Neuronal stem cell (in vitro differentiated cells): ENCODE measurements around the gene ACSM5.
"Not testable (repeated sequence)": the region's sequence is repeated elsewhere in the genome, so short reads cannot be mapped to it uniquely, and the experiment has no call there.

Experiments
- DNase-seq: peaks from one replicate; pipeline ENCODE4 v3.0.0-alpha.2; 2013; ENCODE audit warnings: low spot score
- H2AFZ ChIP-seq: one replicate; pipeline ENCODE4 v1.6.1; 2013; ENCODE audit warnings: mild to moderate bottlenecking, low read length, inconsistent platforms
- H2AK5ac ChIP-seq: 2 replicates; pipeline ENCODE4 v1.6.1; 2013; ENCODE audit warnings: low read depth, mild to moderate bottlenecking, inconsistent platforms, low read length, moderate library complexity, mixed read lengths
- H2BK120ac ChIP-seq: 2 replicates; pipeline ENCODE4 v1.6.1; 2013; ENCODE audit warnings: low read depth, mild to moderate bottlenecking, inconsistent platforms, low read length, moderate library complexity, mixed read lengths
- H2BK12ac ChIP-seq: one replicate; pipeline ENCODE4 v1.6.1; 2013; ENCODE audit warnings: low read length, inconsistent platforms
- H2BK15ac ChIP-seq: 2 replicates; pipeline ENCODE4 v1.6.1; 2013; ENCODE audit warnings: mild to moderate bottlenecking, low read length, inconsistent platforms, mixed read lengths
- H2BK5ac ChIP-seq: one replicate; pipeline ENCODE4 v1.6.1; 2013; ENCODE audit warnings: inconsistent platforms, mild to moderate bottlenecking, low read length, moderate library complexity
- H3K14ac ChIP-seq: one replicate; pipeline ENCODE4 v1.6.1; 2013; ENCODE audit warnings: low read length, inconsistent platforms
- H3K18ac ChIP-seq: 2 replicates; pipeline ENCODE4 v1.6.1; 2013; ENCODE audit warnings: low read length, inconsistent platforms
- H3K23ac ChIP-seq: 2 replicates; pipeline ENCODE4 v1.6.1; 2013; ENCODE audit warnings: low read depth, mild to moderate bottlenecking, mixed read lengths, low read length, inconsistent platforms; ENCODE audit not compliant: poor library complexity
- H3K27ac ChIP-seq: replicated peaks from 3 replicates; pipeline ENCODE4 v1.5.1; 2013; ENCODE audit warnings: low read length, inconsistent platforms
- H3K27me3 ChIP-seq, 3 experiments: 2 replicates each; pipeline ENCODE4 v1.6.1; 2013; ENCODE audit warnings: low read length in 3 of 3, mild to moderate bottlenecking in 2 of 3, inconsistent platforms in 1 of 3, low read depth in 1 of 3, mixed read lengths in 1 of 3, moderate library complexity in 1 of 3; ENCODE audit not compliant: control insufficient read depth in 3 of 3, insufficient read depth in 3 of 3
- H3K36me3 ChIP-seq, 2 donors: replicated peaks in 1 of 2; 2 replicates each; pipeline ENCODE4 v1.6.1; 2013; ENCODE audit warnings: low read length in 2 of 2; ENCODE audit not compliant: control insufficient read depth in 2 of 2, insufficient read depth in 2 of 2
- H3K4ac ChIP-seq: 2 replicates; pipeline ENCODE4 v1.6.1; 2013; ENCODE audit warnings: inconsistent platforms, mild to moderate bottlenecking, low read length, moderate library complexity
- H3K4me1 ChIP-seq, 2 donors: 1 replicate in 1 of 2; 2 replicates in 1 of 2; pipeline ENCODE4 v1.6.1; 2013; ENCODE audit warnings: low read length in 2 of 2, low read depth in 1 of 2; ENCODE audit not compliant: control insufficient read depth in 2 of 2, insufficient read depth in 1 of 2
- H3K4me2 ChIP-seq: one replicate; pipeline ENCODE4 v1.6.1; 2013; ENCODE audit warnings: mild to moderate bottlenecking, low read length, inconsistent platforms; ENCODE audit not compliant: insufficient read depth, poor library complexity, severe bottlenecking
- H3K4me3 ChIP-seq, 2 donors: 2 replicates each; pipeline ENCODE4 v1.5.1; 2013; ENCODE audit warnings: low read length in 2 of 2, mild to moderate bottlenecking in 2 of 2, inconsistent platforms in 1 of 2, moderate library complexity in 1 of 2
- H3K79me1 ChIP-seq: one replicate; pipeline ENCODE4 v1.6.1; 2013; ENCODE audit warnings: low read depth, mild to moderate bottlenecking, inconsistent platforms, low read length, moderate library complexity
- H3K9ac ChIP-seq: one replicate; pipeline ENCODE4 v1.6.1; 2013; ENCODE audit warnings: mild to moderate bottlenecking, low read depth, low read length, inconsistent platforms; ENCODE audit not compliant: poor library complexity
- H3K9me3 ChIP-seq, 2 donors: replicated peaks in 1 of 2; 2 replicates each; pipeline versions ENCODE3 to v1.6.1; 2013; ENCODE audit warnings: low read length in 2 of 2, mild to moderate bottlenecking in 2 of 2, inconsistent platforms in 1 of 2, low read depth in 1 of 2, mixed read lengths in 1 of 2, moderate library complexity in 1 of 2; ENCODE audit not compliant: control insufficient read depth in 2 of 2, insufficient read depth in 1 of 2
- H4K8ac ChIP-seq: one replicate; pipeline ENCODE4 v1.6.1; 2013; ENCODE audit warnings: low read depth, mild to moderate bottlenecking, inconsistent platforms, low read length, moderate library complexity
- H4K91ac ChIP-seq: one replicate; pipeline ENCODE4 v1.6.1; 2013; ENCODE audit warnings: low read length, low read depth, mild to moderate bottlenecking, inconsistent platforms; ENCODE audit not compliant: poor library complexity
- whole genome bisulfite sequencing, 2 donors: extraction: QIAGEN DNeasy Blood & Tissue Kit; methylation state at CpG; one replicate each; pipeline ENCODE4 v1.1.7; 2013; ENCODE audit warnings: missing lambda C conversion rate in 2 of 2, mixed read lengths in 1 of 2; ENCODE audit not compliant: insufficient read length in 2 of 2, insufficient replicate concordance in 1 of 2; ENCODE audit errors: extremely low coverage in 2 of 2; 5-methylcytosine and 5-hydroxymethylcytosine counted together

The ACSM5 gene

DNA sequence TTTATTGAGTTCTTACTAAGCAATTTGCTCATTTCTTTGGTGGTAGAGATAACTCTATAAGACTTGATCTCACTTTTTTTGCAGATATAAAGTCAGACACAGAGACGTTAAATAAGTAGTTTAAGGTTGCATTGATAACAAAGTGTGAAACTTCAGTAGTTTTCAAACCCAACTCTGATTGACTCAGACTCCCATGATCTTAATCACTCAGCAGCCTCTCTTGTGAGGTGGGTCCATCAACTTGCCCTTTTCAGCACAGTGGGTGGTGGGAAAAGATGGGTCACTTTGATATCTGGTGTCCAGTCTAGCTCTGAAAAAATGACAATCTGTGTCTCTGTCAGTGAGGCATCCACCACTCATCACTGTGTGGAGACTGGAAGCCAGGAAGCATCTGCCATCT, 61.4 kb downstream of the ACSM5 start:
- not testable (repeated sequence) for H3K23ac ChIP-seq, H3K79me1 ChIP-seq, H3K14ac ChIP-seq, H3K18ac ChIP-seq, H4K8ac ChIP-seq, H3K4me2 ChIP-seq, H2AFZ ChIP-seq, H2BK15ac ChIP-seq, H3K4me3 ChIP-seq, H3K4ac ChIP-seq, H3K4me1 ChIP-seq, H2BK120ac ChIP-seq, H4K91ac ChIP-seq, H3K27me3 ChIP-seq, H3K9ac ChIP-seq, H2BK5ac ChIP-seq, H2AK5ac ChIP-seq, H3K9me3 ChIP-seq, H2BK12ac ChIP-seq, H3K36me3 ChIP-seq, H3K27ac ChIP-seq, DNase-seq
- WGBS, 2 donors, result no CpG with 5 or more reads among the region's 1 CpG

- H3K27me3 ChIP-seq, H3K14ac ChIP-seq, H2AK5ac ChIP-seq, H2AFZ ChIP-seq, H2BK120ac ChIP-seq, H2BK15ac ChIP-seq, H3K4me2 ChIP-seq, H3K4me1 ChIP-seq, H2BK12ac ChIP-seq, H4K91ac ChIP-seq, H3K9me3 ChIP-seq, H3K18ac ChIP-seq, H3K23ac ChIP-seq, H3K36me3 ChIP-seq, H4K8ac ChIP-seq, H3K79me1 ChIP-seq, DNase-seq, H3K9ac ChIP-seq, H3K4ac ChIP-seq, H2BK5ac ChIP-seq, H3K4me3 ChIP-seq, H3K27ac ChIP-seq: not testable (repeated sequence)
- no CpG with 5 or more reads among the region's 2 CpGs for WGBS, 2 donors
Observed at GRCh38 chr16:20477188-20477744, 67.9 kb downstream of the ACSM5 start.

DNA sequence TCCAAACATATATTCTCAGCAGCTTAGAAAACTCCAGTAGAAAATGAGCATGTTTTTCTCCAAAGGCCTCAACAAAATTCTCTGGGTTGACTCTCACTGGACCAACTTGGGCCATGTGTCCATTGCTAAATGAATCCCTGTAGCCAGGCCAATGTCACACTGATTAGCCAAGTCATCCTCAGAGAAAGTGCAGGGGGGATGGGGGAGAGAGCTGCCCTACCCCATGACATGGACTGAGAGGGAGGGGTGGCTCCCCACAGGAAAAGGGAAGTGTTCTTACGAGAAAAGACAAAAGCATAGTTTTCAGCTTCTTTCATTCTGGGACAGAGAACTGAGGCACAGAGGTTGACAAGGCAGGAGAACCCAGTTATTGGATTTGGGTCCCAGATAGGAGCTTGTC, 74.7 kb downstream of the ACSM5 start:
- not testable (repeated sequence) for H2BK5ac ChIP-seq, H3K4me3 ChIP-seq, H4K91ac ChIP-seq, H3K36me3 ChIP-seq, H3K4me2 ChIP-seq, H3K27ac ChIP-seq, H2AFZ ChIP-seq, H3K9ac ChIP-seq, H2BK120ac ChIP-seq, H2AK5ac ChIP-seq, H3K4ac ChIP-seq, H3K23ac ChIP-seq, H3K9me3 ChIP-seq, H3K14ac ChIP-seq, H4K8ac ChIP-seq, H2BK15ac ChIP-seq, DNase-seq, H3K79me1 ChIP-seq, H2BK12ac ChIP-seq, H3K18ac ChIP-seq, H3K27me3 ChIP-seq, H3K4me1 ChIP-seq
- WGBS, 2 donors, result no CpG with 5 or more reads among the region's 1 CpG

DNA sequence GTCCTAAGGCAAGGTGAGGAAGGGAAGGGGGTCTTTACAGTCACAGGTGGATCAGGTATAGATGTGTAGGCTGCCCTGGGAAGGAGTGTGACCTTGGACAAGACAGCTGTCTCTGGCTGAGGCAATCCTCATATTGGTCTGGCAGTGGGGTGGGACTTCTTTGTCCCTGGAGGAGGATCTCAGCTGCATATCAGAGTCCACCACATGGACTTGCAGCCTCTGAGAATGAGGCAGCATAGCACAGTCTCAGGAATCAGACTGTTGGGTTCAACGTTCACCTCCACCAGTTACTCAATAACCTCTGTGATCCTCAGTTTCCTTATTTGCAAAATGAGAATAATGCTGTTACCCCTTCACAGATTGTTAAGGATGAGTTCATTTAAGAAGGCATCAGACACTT, 75.4 kb downstream of the ACSM5 start:
- Histone ChIP-seq H4K8ac (no peak overlapping the region), H3K23ac (no peak overlapping the region), H3K4me3 (no peak overlapping the region), H3K36me3 (no peaks in the 10 kb centered on the region), H2AFZ (no peak overlapping the region), H2BK12ac (no peak overlapping the region), H3K27ac (no peak overlapping the region), H3K18ac (no peak overlapping the region), H3K9ac (no peak overlapping the region), H3K4ac (no peak overlapping the region), H3K4me1 (no peaks in the 10 kb centered on the region), H3K14ac (no peak overlapping the region), H2AK5ac (no peak overlapping the region), H4K91ac (no peak overlapping the region), H2BK5ac (no peak overlapping the region), H3K27me3 (no peaks in the 10 kb centered on the region), H2BK15ac (no peak overlapping the region), H3K4me2 (no peak overlapping the region), H3K79me1 (peaks cover 2% of the 10 kb centered on the region), H2BK120ac (no peak overlapping the region), H3K9me3 (no peaks in the 10 kb centered on the region)
- WGBS, 2 donors, result no CpG with 5 or more reads among the region's 1 CpG
- no peak for DNase-seq
